MM.1S (cell line): ENCODE measurements around the gene PLEKHD1.

Experiments
- DNase-seq: peaks from one replicate; pipeline ENCODE4 v3.0.0-alpha.2; 2015
- H2AFZ ChIP-seq: fragments of 300-600 bp; sonication (generic); 2 replicates; pipeline ENCODE4 v1.6.0; 2016; ENCODE audit warnings: antibody characterized with exemption, low read length
- H3F3A ChIP-seq: fragments of 300-600 bp; sonication (generic); 2 replicates; pipeline ENCODE4 v1.6.1; 2016; ENCODE audit warnings: mild to moderate bottlenecking, antibody characterized with exemption, low read length, moderate library complexity, mixed read lengths; ENCODE audit not compliant: insufficient read depth
- H3K27ac ChIP-seq: fragments of 300-600 bp; sonication (generic); 2 replicates; pipeline ENCODE4 v1.5.1; 2016; ENCODE audit warnings: mild to moderate bottlenecking, low read length
- H3K27me3 ChIP-seq: fragments of 300-600 bp; sonication (generic); replicated peaks from 2 replicates; pipeline ENCODE4 v1.6.0; 2016; ENCODE audit warnings: low read length; ENCODE audit not compliant: insufficient read depth
- H3K36me3 ChIP-seq: fragments of 300-600 bp; sonication (generic); replicated peaks from 2 replicates; pipeline ENCODE4 v1.6.1; 2016; ENCODE audit warnings: mild to moderate bottlenecking, low read length, mixed read lengths; ENCODE audit not compliant: insufficient read depth
- H3K4me1 ChIP-seq: fragments of 300-600 bp; sonication (generic); 2 replicates; pipeline ENCODE4 v1.6.1; 2016; ENCODE audit warnings: low read length, mixed read lengths
- H3K4me2 ChIP-seq: fragments of 300-600 bp; sonication (generic); 2 replicates; pipeline ENCODE4 v1.6.0; 2016; ENCODE audit warnings: low read depth, low read length
- H3K4me3 ChIP-seq: fragments of 300-600 bp; sonication (generic); 2 replicates; pipeline ENCODE4 v1.5.1; 2016; ENCODE audit warnings: low read length, mixed read lengths
- H3K79me2 ChIP-seq: fragments of 300-600 bp; sonication (generic); 2 replicates; pipeline ENCODE4 v1.6.1; 2016; ENCODE audit warnings: mixed run types, low read length, mixed read lengths
- H3K9ac ChIP-seq: fragments of 300-600 bp; sonication (generic); 2 replicates; pipeline ENCODE4 v1.6.1; 2016; ENCODE audit warnings: low read length, mixed read lengths
- H3K9me2 ChIP-seq: fragments of 300-600 bp; sonication (generic); replicated peaks from 2 replicates; pipeline ENCODE4 v1.6.1; 2016; ENCODE audit warnings: mild to moderate bottlenecking, low read length, mixed read lengths; ENCODE audit not compliant: insufficient read depth
- H3K9me3 ChIP-seq: fragments of 300-600 bp; sonication (generic); replicated peaks from 2 replicates; pipeline ENCODE4 v1.6.1; 2016; ENCODE audit warnings: mild to moderate bottlenecking, low read length, mixed read lengths; ENCODE audit not compliant: insufficient read depth
- H4K20me1 ChIP-seq: fragments of 300-600 bp; sonication (generic); 2 replicates; pipeline ENCODE4 v1.6.1; 2016; ENCODE audit warnings: mild to moderate bottlenecking, low read length, moderate library complexity, mixed read lengths; ENCODE audit not compliant: insufficient read depth
- CTCF ChIP-seq: fragments of 300-600 bp; sonication (generic); IDR thresholded peaks from 2 replicates; pipeline ENCODE4 v1.5.1; 2016; ENCODE audit warnings: antibody characterized with exemption, low read length, mixed read lengths
- EZH2 ChIP-seq: fragments of 300-600 bp; sonication (generic); optimal IDR thresholded peaks from 2 replicates; pipeline ENCODE3; 2017; ENCODE audit warnings: low read depth, mild to moderate bottlenecking, antibody characterized with exemption, low read length, mixed read lengths
- EZH2phosphoT487 ChIP-seq: fragments of 300-600 bp; sonication (generic); IDR thresholded peaks from 2 replicates; pipeline ENCODE4 v1.6.1; 2018; ENCODE audit warnings: antibody characterized with exemption, low read length

The PLEKHD1 gene

GRCh38 chr14:69528930-69529329, 44.4 kb downstream of the PLEKHD1 start:
- H3K9me3 ChIP-seq: no peaks in the 10 kb centered on the region
- H3K36me3 ChIP-seq: no peaks in the 10 kb centered on the region
- TF ChIP-seq EZH2phosphoT487 (no peak), CTCF (no peak), EZH2 (no peak)
- H3K4me1 ChIP-seq: no peaks in the 10 kb centered on the region
- no peak overlapping the region for H3K9ac ChIP-seq
- H3K4me2 ChIP-seq: no peak overlapping the region
- no peaks in the 10 kb centered on the region for H3F3A ChIP-seq
- DNase-seq: no peak
- no peak overlapping the region for H3K27ac ChIP-seq
- H2AFZ ChIP-seq: no peak overlapping the region
- H3K9me2 ChIP-seq: no peaks in the 10 kb centered on the region
- H3K27me3 ChIP-seq: no peaks in the 10 kb centered on the region
- H4K20me1 ChIP-seq: no peaks in the 10 kb centered on the region
- H3K79me2 ChIP-seq: no peaks in the 10 kb centered on the region
- no peak overlapping the region for H3K4me3 ChIP-seq

GRCh38 chr14:69529563-69529962, 45.0 kb downstream of the PLEKHD1 start:
- no peaks in the 10 kb centered on the region for H3K79me2 ChIP-seq
- no peak overlapping the region for H3K27ac ChIP-seq
- no peak overlapping the region for H2AFZ ChIP-seq

GRCh38 chr14:69530095-69530494, 45.6 kb downstream of the PLEKHD1 start:
- no peak overlapping the region for H3K4me2 ChIP-seq
- no peaks in the 10 kb centered on the region for H3K9me2 ChIP-seq
- H3K79me2 ChIP-seq: no peaks in the 10 kb centered on the region
- H3K27me3 ChIP-seq: no peaks in the 10 kb centered on the region
- DNase-seq: no peak
- no peaks in the 10 kb centered on the region for H4K20me1 ChIP-seq
- no peak overlapping the region for H3K4me3 ChIP-seq
- H3F3A ChIP-seq: no peaks in the 10 kb centered on the region
- H3K36me3 ChIP-seq: no peaks in the 10 kb centered on the region
- no peak overlapping the region for H3K27ac ChIP-seq
- TF ChIP-seq EZH2phosphoT487: no peak
- TF ChIP-seq CTCF: no peak
- no peak for TF ChIP-seq EZH2
- no peak overlapping the region for H2AFZ ChIP-seq
- H3K4me1 ChIP-seq: no peaks in the 10 kb centered on the region
- H3K9ac ChIP-seq: no peak overlapping the region
- no peaks in the 10 kb centered on the region for H3K9me3 ChIP-seq

More at GRCh38 chr14:69529563-69529962, 45.0 kb downstream of the PLEKHD1 start:
- Histone ChIP-seq H3K4me2 (no peak overlapping the region), H4K20me1 (no peaks in the 10 kb centered on the region), H3F3A (no peaks in the 10 kb centered on the region), H3K4me3 (no peak overlapping the region), H3K9ac (no peak overlapping the region), H3K9me2 (no peaks in the 10 kb centered on the region), H3K9me3 (no peaks in the 10 kb centered on the region), H3K4me1 (no peaks in the 10 kb centered on the region), H3K27me3 (no peaks in the 10 kb centered on the region), H3K36me3 (no peaks in the 10 kb centered on the region)
- DNase-seq: no peak
- TF ChIP-seq CTCF (no peak), EZH2 (no peak), EZH2phosphoT487 (no peak)
